ENCODE measurements around the gene PICK1.

DNA sequence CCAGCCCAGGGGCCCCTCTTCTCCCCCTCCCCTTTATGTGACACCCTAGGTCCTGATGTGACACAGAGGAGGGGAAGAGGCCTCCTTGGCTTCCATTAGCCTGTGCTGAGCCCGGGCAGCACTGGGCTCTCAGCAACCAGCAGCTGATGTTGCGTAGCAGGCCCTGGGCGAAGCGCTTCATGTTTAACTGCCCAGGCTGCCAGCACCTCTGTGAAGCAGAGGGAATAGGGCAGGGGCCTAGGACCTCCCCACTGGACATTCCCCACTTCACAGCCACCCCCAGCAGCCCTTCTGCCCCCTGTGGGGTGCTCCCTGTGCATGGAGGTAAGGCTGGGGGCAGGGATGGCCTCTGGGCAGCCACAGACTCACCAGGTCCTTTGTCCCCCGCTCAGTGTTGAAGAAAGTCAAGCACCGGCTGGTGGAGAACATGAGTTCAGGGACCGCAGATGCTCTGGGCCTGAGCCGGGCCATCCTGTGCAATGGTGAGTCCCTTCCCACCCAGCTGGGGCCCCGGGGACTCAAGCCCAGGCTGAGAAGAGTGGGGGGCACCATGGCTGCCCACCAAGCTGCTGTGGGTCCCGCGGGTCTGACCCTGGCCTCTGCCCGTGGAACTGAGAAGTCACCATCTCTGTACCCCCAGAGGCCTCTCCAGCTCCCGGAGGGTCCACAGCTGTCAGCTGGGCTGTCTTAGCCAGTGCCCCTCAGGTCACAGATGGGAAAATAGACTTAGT lies 11.6 kb downstream of the PICK1 start:
- TF ChIP-seq, protein P1, sequence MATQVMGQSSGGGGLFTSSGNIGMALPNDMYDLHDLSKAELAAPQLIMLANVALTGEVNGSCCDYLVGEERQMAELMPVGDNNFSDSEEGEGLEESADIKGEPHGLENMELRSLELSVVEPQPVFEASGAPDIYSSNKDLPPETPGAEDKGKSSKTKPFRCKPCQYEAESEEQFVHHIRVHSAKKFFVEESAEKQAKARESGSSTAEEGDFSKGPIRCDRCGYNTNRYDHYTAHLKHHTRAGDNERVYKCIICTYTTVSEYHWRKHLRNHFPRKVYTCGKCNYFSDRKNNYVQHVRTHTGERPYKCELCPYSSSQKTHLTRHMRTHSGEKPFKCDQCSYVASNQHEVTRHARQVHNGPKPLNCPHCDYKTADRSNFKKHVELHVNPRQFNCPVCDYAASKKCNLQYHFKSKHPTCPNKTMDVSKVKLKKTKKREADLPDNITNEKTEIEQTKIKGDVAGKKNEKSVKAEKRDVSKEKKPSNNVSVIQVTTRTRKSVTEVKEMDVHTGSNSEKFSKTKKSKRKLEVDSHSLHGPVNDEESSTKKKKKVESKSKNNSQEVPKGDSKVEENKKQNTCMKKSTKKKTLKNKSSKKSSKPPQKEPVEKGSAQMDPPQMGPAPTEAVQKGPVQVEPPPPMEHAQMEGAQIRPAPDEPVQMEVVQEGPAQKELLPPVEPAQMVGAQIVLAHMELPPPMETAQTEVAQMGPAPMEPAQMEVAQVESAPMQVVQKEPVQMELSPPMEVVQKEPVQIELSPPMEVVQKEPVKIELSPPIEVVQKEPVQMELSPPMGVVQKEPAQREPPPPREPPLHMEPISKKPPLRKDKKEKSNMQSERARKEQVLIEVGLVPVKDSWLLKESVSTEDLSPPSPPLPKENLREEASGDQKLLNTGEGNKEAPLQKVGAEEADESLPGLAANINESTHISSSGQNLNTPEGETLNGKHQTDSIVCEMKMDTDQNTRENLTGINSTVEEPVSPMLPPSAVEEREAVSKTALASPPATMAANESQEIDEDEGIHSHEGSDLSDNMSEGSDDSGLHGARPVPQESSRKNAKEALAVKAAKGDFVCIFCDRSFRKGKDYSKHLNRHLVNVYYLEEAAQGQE (IDR thresholded peaks at IDR 0.05) = no peak
- TF ChIP-seq, protein P2, sequence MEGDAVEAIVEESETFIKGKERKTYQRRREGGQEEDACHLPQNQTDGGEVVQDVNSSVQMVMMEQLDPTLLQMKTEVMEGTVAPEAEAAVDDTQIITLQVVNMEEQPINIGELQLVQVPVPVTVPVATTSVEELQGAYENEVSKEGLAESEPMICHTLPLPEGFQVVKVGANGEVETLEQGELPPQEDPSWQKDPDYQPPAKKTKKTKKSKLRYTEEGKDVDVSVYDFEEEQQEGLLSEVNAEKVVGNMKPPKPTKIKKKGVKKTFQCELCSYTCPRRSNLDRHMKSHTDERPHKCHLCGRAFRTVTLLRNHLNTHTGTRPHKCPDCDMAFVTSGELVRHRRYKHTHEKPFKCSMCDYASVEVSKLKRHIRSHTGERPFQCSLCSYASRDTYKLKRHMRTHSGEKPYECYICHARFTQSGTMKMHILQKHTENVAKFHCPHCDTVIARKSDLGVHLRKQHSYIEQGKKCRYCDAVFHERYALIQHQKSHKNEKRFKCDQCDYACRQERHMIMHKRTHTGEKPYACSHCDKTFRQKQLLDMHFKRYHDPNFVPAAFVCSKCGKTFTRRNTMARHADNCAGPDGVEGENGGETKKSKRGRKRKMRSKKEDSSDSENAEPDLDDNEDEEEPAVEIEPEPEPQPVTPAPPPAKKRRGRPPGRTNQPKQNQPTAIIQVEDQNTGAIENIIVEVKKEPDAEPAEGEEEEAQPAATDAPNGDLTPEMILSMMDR (IDR thresholded peaks at IDR 0.05; ENCODE audit: low read depth, low read length, missing input control) = no peak
- TF ChIP-seq RAD21 (IDR thresholded peaks at IDR 0.05) (no peak), TAF1 (conservative IDR thresholded peaks at IDR 0.05) (no peak), JUND (IDR thresholded peaks at IDR 0.05) (no peak), GABPA (IDR thresholded peaks at IDR 0.05 in 1 of 2, conservative IDR thresholded peaks at IDR 0.05 in 1 of 2) (no peak), YY1 (IDR thresholded peaks at IDR 0.05) (no peak), FOXA1 (IDR thresholded peaks at IDR 0.05) (no peak), EGR1 (IDR thresholded peaks at IDR 0.05; ENCODE audit: low read depth in 2 of 2) (no peak)
- TF ChIP-seq, protein P3, sequence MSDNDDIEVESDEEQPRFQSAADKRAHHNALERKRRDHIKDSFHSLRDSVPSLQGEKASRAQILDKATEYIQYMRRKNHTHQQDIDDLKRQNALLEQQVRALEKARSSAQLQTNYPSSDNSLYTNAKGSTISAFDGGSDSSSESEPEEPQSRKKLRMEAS (IDR thresholded peaks at IDR 0.05) = no peak
- TF ChIP-seq, protein P4, sequence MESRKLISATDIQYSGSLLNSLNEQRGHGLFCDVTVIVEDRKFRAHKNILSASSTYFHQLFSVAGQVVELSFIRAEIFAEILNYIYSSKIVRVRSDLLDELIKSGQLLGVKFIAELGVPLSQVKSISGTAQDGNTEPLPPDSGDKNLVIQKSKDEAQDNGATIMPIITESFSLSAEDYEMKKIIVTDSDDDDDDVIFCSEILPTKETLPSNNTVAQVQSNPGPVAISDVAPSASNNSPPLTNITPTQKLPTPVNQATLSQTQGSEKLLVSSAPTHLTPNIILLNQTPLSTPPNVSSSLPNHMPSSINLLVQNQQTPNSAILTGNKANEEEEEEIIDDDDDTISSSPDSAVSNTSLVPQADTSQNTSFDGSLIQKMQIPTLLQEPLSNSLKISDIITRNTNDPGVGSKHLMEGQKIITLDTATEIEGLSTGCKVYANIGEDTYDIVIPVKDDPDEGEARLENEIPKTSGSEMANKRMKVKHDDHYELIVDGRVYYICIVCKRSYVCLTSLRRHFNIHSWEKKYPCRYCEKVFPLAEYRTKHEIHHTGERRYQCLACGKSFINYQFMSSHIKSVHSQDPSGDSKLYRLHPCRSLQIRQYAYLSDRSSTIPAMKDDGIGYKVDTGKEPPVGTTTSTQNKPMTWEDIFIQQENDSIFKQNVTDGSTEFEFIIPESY (IDR thresholded peaks at IDR 0.05) = no peak

Data from liver (tissue), 3 donors.